SKM-1 treated with dmso at 0.1 percent for 144 hours (cell line): ENCODE data around the gene TMF1.
A peak's percentile ranks its signal among the peaks of the same experiment; 100 is the strongest.

ENCODE experiments used
- DNase-seq: peaks from one replicate; lab custom pipeline; 2025; ENCODE audit not compliant: unreplicated experiment; lab: John Stamatoyannopoulos, UW

Gene TMF1

GRCh38 chr3:69081583-69082262 lies 29.6 kb upstream of the TMF1 start:
- no peak for DNase-seq

- DNase-seq: peak; percentile 84
These were observed 28.2 kb upstream of the TMF1 start, which contains the start of gene UBA3 for GRCh38 chr3:69080233-69080920. Gene UBA3, minus strand, starts transcription at chr3:69080365. Its CDS starts 12 bp downstream, at chr3:69080353.

- DNase-seq: no peak
These were observed 27.4 kb upstream of the TMF1 start for GRCh38 chr3:69079269-69080159.

GRCh38 chr3:69072928-69073327 lies 20.8 kb upstream of the TMF1 start:
- DNase-seq: no peak

DNA sequence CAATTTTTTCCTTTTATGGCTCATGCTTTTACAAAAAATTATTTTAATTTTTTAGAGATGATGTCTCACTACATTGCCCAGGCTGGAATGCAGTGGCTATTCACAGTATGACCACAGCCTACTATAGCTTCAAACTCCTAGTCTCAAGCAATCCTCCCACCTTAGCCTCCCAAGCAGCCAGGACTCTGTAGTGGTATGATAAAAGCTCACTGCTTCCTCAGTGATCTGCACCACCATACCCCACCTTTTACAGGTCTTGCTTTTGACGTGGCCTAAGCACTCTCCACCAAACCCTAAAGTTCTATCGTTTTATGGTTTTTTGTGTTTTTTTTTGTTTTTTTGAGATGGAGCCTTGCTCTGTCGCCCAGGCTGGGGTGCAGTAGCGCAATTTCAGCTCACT lies 14.0 kb upstream of the TMF1 start:
- DNase-seq: no peak

GRCh38 chr3:69065318-69065964 lies 13.3 kb upstream of the TMF1 start:
- DNase-seq: no peak

DNA sequence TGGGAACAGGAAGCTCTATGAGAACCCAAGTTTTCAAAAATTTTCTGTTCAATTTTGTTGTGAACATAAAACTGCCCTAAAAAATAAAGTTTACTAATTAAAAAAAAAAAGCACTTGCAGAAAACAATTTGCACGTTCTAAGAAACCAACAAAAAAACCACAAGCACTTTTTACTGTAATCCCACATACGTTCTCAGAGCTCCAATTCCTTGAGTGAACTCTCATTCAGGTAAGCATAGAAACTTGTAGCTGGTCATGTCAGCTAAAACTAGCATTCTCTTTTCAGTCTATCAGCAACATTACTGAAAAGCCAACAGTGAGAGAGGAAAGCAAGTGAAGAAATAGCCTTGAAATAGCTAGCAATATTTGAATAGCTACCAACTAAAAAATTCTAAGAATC lies 11.5 kb upstream of the TMF1 start:
- no peak for DNase-seq

DNA sequence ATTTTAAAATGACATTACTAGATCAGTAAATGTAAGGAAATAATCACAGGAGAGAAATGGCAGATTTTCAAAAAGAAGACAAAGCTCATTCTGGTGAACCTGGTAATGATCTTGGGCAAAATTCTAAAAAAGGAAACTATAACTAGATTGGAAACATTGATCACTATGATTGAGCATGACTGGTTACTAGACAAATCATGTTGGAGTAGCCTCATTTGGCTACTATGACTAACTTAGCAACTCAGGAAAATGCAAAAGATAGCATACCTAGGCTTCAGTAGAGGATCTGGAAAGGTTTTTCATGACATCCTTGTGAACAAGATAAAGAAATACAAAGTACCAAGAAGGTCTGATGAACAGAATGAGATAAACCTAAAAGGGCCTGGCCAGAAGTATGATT lies 7.6 kb upstream of the TMF1 start:
- DNase-seq: no peak

GRCh38 chr3:69058947-69059224 lies 6.8 kb upstream of the TMF1 start:
- no peak for DNase-seq

DNA sequence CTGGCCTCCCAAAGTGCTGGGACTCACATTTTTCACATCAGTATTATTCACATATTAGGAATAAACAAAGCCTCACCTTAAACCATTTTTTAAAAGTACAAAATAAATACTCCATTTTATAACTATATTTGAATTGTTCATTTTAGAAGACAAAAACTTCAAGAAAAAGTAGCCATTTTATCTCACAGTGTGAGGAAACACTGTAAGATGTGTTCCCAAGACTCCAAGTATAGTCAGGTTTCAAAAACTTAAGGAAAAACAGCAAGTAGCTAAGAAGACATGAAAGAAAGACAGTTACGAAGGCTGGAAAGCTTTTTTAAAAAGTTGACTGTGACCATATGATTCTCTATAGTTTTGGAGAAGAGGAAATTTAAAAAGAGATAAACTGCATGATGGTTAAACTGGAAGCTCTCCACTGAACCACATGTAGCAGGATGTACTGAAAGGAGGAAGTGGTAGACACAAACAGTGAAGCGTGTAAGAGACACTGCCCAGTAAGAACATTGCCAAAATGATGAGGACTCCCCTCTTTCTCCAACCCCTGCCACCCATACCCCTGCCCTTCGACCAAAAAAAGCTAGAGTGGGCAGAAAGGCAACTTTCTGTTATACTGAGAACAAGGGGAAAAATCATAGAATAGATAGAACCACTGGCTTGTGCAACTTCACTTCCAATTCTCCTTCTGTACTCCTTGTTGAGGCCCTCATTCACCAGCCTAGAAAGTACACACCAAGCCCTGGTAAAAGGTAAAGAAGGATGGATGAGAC lies 6.2 kb upstream of the TMF1 start:
- peak; percentile 55 for DNase-seq

DNA sequence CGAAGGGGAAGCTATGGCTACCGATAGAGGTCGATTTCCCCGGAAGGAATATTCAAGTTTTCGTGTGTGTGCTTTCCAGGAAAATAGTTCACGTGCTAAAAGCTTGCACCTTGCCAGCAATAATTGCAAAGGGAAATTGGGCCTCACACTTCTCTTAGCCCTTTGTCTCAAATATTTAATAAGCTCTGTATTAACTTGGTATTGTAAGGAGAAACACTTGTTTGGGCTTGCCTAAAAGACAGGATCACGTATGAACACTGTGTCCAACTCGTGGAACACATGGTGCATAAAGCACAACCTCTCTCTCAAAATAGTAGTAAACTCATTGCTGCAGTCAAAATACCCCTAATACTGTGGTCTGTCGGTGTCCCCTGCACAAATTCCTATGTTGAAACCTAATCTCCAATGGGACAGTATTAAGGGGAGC lies 352 bp upstream of the TMF1 start:
- DNase-seq: no peak

DNA sequence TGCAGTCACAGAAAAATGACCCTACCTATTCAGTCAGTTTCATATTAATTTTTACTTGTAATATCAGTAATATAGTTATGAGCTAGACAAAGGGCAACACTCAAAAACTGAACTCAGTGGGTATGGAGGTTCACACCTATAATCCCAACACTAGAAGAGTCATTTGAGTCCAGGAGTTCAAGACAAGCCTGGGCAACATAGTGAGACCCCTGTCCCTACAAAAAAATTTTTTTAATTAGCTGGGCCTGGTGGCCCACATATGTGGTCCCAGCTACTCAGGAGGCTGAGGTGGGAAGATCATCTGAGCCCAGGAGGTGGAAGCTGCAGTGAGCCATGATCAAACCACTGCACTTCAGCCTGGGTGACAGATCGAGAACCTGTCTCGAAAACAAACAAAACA lies 3.1 kb downstream of the TMF1 start:
- no peak for DNase-seq

GRCh38 chr3:69044608-69045007 lies 7.5 kb downstream of the TMF1 start:
- DNase-seq: no peak

DNA sequence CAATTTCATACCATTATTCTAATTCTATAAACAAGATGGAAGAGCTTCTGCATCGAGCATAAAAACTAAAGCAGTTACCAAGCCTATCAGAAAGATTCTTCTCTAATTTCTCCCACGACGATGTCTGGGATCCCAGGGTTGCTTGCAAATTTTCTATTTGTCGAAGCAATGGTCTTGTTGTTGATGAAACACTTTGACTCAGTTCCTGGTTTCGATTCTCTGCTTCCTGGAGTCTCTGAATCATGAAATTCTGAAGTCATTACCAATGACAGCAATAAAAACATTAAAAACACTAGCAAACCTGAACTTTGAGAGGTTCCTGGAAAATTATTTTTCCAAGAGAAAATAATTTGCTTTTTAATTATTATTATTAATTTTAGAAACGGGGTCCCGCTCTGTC lies 18.7 kb downstream of the TMF1 start:
- no peak for DNase-seq

GRCh38 chr3:69032737-69033136 lies 19.4 kb downstream of the TMF1 start:
- DNase-seq: no peak

DNA sequence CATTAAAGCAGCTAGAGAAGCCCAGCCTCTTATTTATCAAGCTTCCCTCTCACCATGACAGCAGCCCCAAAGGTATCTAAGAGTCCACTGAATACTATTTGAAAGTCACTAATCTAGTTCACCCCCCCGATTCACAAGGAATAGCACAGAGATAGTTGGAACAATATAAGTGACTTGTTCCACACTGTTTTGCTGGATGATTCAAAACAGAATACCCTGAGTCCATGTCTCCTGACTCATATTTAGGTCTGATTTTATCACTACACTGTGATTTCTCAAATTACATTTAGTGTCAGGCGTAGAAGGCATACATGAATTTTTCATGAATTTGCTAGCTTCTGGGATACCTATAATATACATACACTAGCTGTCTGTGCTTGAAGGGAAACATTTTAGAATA lies 20.0 kb downstream of the TMF1 start:
- DNase-seq: no peak

DNA sequence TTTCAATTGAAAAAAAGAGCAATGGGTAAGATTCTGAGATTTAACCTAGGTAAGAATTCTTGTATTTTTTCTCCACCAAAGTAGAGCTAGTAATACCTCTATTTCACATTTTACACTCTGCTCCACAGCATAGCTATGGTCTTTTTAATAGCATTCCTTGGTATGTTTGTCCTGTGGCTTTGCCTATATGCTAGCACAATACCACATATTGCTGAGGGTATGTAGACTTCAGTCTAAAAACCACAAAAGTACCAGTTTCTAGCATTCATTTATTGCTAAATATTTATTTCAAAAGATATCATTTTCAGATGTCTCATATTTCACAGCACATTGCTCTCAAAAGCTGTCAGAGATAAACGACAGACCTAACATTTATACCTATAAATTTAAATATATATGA lies 20.5 kb downstream of the TMF1 start:
- no peak for DNase-seq

- no peak for DNase-seq
These were observed 31.3 kb downstream of the TMF1 start for GRCh38 chr3:69020857-69021256.

DNA sequence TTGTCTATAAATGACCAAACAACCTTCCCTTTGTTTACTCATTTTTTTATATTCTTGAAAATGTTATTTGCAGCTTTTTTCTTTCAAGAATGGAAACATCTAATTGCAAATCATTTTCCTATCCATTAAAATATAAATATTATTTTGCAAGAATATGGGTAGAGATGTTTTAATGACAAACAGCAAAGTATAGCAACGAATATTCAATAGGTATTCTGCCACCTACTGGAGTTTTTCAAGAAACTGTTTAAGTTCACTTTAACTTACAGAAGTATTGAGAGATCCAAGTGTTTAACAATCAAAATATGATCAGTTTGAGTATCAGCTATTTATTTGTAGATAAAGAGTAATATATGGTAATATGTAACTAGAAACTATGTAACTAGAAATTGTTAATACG lies 31.7 kb downstream of the TMF1 start:
- DNase-seq: no peak

DNA sequence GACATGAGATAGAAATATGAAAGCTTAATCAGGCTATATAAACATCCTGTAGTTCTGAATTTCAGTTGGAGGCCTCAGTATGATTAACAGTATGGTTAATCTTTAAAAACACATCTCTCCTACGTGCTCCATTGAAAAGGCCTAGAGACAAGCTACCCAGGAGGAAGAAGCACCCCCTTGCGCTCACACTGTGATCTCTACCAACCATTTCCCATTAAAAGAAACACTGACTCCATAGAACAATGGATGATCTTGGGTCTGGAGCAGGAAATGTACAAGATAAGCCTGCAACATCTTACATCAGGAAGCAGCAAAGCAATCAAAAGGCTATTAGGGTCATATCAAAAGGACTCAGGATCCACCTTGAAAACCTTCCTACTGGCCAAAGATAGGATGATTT lies 35.2 kb downstream of the TMF1 start:
- DNase-seq: no peak

DNA sequence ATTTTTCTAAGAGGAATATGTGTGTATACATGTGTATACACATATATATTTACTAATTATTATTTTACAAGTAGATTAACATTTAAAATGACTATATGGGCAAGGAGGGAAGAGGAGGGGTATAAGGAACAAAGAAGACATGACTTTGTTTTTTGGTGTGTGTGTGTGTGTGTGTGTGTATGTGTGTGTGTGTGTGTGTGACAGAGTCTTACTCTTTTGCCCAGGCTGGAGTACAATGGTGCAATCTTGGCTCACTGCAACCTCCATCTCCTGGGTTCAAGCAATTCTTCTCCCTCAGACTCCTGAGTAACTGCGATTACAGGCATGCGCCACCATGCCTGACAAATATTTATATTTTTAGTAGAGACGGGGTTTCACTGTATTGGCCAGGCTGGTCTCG lies 36.0 kb downstream of the TMF1 start:
- DNase-seq: no peak
